ENCODE measurements around the gene TNNI2. TPM values are rescaled to one million over a fixed set of nuclear protein-coding genes. Genes with fewer than 3 reads are reported as not detected.

The TNNI2 gene
- total and polyA plus RNA-seq, 12 donors = 0.55 to 21.8 (median 2.4) TPM; not detected in 3

DNA sequence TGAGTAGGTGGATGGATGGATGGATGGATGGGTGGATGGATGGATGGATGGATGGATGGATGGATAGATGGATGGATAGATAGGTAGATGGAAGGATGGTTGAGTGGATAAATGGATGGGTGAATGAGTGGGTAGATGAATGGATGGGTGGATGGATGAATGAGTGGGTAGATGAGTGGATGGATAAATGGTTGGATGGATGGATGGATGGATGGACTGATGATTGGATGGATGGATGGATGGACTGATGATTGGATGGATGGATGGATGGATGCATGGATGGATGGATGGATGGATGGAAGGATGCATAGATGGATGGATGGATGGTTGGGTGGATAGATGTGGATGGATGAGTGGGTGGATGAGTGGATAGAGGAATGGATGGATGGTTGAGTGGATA is 17.2 kb upstream of the TNNI2 start:
- H3K36me3 ChIP-seq (replicated peaks in 1 of 2) = no peaks in the 10 kb centered on the region
- no peaks in the 10 kb centered on the region for H3K4me1 ChIP-seq (replicated peaks in 1 of 2)
- no peak for DNase-seq
- no peak overlapping the region for H3K4me3 ChIP-seq
- no peak overlapping the region for H3K27ac ChIP-seq
- TF ChIP-seq, protein P1, sequence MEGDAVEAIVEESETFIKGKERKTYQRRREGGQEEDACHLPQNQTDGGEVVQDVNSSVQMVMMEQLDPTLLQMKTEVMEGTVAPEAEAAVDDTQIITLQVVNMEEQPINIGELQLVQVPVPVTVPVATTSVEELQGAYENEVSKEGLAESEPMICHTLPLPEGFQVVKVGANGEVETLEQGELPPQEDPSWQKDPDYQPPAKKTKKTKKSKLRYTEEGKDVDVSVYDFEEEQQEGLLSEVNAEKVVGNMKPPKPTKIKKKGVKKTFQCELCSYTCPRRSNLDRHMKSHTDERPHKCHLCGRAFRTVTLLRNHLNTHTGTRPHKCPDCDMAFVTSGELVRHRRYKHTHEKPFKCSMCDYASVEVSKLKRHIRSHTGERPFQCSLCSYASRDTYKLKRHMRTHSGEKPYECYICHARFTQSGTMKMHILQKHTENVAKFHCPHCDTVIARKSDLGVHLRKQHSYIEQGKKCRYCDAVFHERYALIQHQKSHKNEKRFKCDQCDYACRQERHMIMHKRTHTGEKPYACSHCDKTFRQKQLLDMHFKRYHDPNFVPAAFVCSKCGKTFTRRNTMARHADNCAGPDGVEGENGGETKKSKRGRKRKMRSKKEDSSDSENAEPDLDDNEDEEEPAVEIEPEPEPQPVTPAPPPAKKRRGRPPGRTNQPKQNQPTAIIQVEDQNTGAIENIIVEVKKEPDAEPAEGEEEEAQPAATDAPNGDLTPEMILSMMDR (IDR thresholded peaks at IDR 0.05) = no peak
- TF ChIP-seq POLR2A (IDR thresholded peaks at IDR 0.05) = no peak
- H3K9me3 ChIP-seq (replicated peaks in 1 of 3) = no peaks in the 10 kb centered on the region
- intact Hi-C loops (cut with DNase I) = no loop called here
- no peaks in the 10 kb centered on the region for H3K27me3 ChIP-seq

DNA sequence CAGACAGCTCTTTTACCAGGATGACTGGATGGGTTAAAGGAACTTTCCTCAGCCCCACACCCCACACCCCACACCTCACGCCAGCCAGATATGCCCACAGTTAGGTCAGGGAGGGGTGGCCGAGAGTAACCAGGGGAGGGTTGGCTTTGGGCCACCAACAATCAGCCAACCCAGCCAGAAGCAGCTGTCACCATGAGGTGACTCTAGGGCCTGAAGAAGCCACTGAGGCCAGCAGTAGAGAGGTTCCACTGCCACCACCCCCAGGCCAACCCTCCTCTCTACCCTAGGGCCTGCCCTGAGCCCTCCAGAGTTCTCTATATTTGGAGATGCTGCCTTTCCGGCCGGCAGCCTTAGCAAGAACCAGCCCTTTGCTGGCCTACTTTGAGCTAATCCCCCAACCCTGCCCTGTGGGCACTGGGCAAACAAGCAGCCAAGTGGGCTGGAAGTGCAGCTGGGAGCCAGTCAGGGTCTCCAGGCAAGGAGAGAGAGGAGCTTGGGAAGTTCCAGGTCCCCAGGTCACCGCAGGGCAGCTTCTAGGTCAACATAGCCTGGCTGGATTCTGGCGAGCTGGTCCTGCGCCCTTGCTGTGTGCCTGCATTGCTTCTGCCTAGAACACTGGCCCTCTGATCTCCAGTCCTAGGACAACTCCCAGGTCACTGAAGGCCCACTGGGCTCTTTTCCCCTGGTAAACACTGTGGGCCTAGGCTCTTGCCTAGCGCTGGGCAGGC is 16.0 kb upstream of the TNNI2 start:
- Histone ChIP-seq H3K27ac (no peak overlapping the region), H3K4me1 (replicated peaks in 1 of 2) (no peaks in the 10 kb centered on the region), H3K36me3 (replicated peaks in 1 of 2) (no peaks in the 10 kb centered on the region), H3K9me3 (replicated peaks in 1 of 3) (no peaks in the 10 kb centered on the region), H3K27me3 (no peaks in the 10 kb centered on the region), H3K4me3 (no peak overlapping the region)
- no peak for TF ChIP-seq POLR2A (IDR thresholded peaks at IDR 0.05)
- TF ChIP-seq, protein P1 (IDR thresholded peaks at IDR 0.05) = no peak
- intact Hi-C loops (cut with DNase I) = no loop called here
- WGBS, 4 donors = 80 to 91% (median 88%) methylated on average over 1 to 8 of the region's 8 CpGs
- DNase-seq = no peak

DNA sequence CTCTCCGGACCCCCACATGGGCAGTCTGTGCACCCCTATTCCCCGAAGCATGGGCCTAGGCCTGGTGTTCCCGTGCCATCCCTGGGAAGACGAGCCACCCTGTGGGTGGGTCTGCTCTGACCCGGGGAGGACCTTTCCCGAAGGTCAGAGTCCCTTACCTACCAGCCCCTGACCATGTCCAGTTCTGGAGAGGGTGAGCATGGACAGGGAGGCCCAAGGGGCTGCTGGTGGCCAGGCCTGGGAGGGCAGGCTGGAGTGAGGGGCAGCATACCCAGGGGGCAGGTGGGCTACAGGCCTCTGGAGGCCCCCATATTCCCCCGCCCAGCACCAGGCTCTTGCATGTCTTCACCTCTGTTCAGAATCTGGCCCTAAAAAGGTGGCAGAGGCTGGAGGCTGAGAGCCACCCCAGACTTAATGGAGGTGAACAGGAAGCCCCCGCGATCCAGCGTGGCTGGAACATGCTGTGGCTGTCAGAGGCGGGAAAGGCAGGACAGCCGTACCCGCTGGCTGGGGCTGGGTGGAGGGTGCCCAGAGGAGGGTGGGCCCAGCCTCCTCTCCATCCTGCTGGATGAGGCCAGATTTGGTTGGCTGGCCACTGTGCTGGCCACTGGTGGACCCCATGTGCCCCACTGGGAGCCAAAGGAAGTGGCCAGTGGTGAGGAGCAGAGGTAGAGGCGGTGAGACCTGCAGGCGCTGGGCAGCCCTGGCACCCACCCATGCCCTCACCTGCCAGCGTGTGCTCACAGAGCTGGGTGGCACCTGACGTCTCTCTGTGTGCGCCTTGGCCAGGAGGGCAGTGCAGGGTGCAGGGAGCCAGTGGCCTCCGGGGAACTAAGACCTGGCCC is 15.2 kb upstream of the TNNI2 start:
- Histone ChIP-seq H3K36me3 (replicated peaks in 1 of 2) (no peaks in the 10 kb centered on the region), H3K9me3 (replicated peaks in 1 of 3) (no peaks in the 10 kb centered on the region), H3K4me1 (replicated peaks in 1 of 2) (no peaks in the 10 kb centered on the region), H3K27ac (no peak overlapping the region), H3K27me3 (no peaks in the 10 kb centered on the region), H3K4me3 (no peak overlapping the region)
- DNase-seq = no peak
- TF ChIP-seq, protein P1 (IDR thresholded peaks at IDR 0.05) = no peak
- TF ChIP-seq POLR2A (IDR thresholded peaks at IDR 0.05) = no peak
- whole genome bisulfite sequencing, 4 donors = 94 to 100% (median 96%) methylated on average over 2 to 19 of the region's 19 CpGs
- intact Hi-C loops (cut with DNase I) = no loop called here

DNA sequence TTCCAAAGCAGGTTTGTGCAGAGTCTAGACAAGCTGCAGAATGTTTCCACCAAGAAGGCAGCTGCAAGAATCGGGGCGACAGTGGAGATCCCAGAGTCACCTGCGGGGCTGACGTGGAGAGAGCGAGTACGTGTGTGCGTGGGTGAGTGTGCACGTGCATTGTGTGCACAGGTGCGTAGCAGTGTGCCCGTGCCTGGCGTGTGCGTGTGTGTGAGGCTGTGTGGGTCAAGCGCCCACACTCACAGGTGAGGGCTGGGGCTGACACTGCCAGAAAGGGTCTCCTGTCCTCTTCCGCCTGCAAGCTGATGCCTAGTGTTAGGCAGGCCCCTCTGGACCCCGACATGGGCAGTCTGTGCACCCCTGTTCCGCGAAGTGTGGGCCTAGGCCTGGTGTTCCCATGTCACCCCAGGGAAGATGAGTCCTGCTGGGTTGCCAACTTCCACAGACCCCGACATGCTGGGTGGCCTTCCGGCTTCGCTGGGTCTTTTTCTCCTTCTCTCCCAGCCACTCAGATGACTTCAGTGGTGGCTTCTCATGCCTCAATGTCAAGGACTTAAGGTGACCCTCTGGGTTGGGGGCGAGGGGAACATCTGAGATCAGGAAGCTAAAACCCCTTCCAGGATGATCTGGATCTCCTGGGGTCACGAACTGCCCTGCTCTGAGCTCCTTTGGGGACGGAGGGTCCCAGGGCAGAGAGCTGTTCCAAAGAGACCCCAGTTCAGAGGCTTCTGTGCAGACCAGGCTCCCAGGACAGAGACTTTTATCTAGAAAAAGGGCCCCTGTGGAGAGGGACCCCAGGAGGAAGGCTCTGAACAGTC is 14.4 kb upstream of the TNNI2 start:
- 91 to 98% (median 93%) methylated on average over 17 to 23 of the region's 23 CpGs for WGBS, 4 donors
- no peak overlapping the region for H3K27ac ChIP-seq
- H3K36me3 ChIP-seq (replicated peaks in 1 of 2) = no peaks in the 10 kb centered on the region
- no peak overlapping the region for H3K4me3 ChIP-seq
- H3K4me1 ChIP-seq (replicated peaks in 1 of 2) = no peaks in the 10 kb centered on the region
- TF ChIP-seq POLR2A (IDR thresholded peaks at IDR 0.05) = no peak
- TF ChIP-seq, protein P1 (IDR thresholded peaks at IDR 0.05) = no peak
- intact Hi-C loops (cut with DNase I) = no loop called here
- H3K9me3 ChIP-seq (replicated peaks in 1 of 3) = no peaks in the 10 kb centered on the region
- DNase-seq = no peak
- H3K27me3 ChIP-seq = no peaks in the 10 kb centered on the region
